Measurements from ENCODE around the gene MEGF11.

Gene MEGF11

DNA sequence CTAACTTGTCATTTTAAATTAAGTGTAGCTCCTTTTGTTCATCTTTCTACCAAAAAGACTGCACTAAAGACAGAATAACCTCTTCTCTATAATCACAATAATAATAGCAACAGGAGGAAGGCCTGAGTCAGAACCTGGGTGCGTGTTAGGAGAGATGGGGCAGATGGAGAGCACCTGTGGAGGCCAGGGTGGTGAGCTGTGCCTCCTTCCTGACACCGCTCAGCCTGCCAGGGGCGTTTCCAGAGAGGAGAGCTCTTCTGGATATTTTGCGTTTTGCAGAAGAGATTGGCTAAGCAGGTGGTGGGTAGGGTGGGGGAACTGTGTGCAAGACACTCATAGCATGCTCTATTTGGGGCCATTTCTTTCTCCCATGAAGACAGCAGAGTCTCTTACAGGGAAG, 83.5 kb downstream of the MEGF11 start:
- DNase-seq (ENCODE audit: low read depth in 2 of 2), result no peak

DNA sequence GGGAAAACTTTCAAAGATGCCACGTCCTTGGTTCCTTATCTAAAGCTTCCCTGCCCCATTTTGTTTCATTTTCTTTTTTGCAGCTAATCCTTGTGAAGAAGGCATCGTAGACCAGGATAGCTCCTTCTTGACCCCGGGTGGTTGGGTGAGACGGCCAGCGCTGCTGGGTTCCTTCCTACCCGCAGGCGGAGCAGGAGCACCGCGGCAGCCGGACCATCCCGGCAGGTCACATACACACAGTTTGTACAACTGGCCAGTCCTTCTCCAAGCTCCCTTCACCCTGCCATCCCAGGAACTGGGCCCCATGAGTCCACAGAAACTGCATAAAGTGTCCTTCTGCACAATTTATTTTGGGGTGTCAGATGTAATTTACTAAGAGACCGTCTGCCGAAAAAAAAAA, 83.9 kb downstream of the MEGF11 start:
- no peak for DNase-seq (ENCODE audit: low read depth in 2 of 2)

DNA sequence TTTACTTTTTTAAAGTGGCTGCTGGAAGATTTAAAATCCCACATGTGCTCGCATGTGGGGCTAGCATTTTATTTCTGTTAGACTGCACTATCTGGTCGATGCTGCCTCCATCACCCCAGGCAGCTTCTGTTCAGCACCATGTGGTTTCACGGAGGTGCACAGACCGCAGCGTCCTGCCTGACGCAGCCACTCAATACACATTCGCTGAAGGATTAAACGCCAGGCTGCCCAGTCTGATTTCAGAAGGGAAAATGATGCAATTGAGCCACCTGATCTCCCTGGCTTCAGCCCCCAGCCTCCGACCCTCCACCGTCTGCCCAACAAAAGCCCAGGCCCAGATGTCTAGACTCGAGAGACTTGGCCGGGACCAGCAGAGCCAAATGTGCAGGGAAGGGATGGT, 84.5 kb downstream of the MEGF11 start:
- no peak for DNase-seq (ENCODE audit: low read depth in 2 of 2)

DNA sequence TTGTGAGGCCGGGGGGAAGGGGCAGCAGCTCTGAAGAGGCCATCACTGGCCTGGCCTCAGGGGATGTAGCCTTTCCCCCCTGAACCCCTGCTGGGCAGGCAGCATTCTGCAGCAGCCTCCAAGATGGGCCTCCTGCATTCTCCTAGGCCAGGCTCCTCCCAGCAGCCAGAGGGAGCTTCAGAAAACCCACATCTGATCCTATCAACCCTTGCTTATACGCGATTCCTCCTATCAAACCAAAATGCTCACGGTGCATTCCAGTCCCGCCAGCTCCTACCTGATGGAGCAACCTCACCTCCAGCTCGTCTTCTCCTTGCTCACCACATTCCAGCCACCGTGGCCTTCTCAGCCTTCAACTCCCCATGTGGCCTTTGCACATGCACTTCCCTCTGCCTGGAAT, 85.7 kb downstream of the MEGF11 start:
- DNase-seq (ENCODE audit: low read depth in 2 of 2), result no peak

DNA sequence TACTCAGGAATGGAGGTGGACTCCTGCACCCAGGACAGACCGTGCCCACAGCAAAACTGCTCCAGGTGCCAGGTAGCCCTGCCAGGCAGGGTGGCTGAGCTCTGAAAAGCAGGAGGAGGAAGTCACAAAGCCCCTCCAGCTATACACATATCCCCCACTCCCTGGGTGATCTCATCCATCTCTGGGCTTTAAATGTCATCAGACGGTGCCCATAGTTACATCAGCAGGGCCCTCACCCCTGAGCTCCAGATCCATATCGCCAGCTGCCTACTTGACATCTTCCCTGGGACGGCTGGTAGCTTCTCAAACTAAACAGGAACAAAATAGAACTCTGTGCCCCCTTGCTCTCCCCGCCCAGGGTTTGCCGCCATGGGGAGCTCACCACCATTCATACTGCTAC, 87.7 kb downstream of the MEGF11 start:
- no peak for DNase-seq (ENCODE audit: low read depth in 2 of 2)

DNA sequence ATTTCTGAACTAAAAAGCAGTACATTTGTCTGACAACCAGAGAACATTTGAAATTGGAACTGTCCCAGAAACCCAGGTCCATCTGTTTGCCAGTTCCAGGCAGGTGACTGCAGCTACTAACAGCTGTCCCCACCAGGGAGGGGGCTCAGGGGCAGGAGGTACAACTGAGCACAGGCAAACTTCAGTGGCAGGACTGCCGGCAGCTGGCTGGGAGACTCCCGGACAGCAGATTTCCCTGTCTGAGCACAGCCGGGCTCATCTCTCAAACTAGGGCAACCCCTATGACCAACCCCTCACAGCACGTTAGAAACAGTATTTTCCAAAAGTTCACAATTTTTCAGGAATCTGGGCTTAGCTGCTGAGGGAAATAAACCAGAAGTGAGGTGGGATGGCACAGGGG, 88.8 kb downstream of the MEGF11 start:
- no peak for DNase-seq (ENCODE audit: low read depth in 2 of 2)

DNA sequence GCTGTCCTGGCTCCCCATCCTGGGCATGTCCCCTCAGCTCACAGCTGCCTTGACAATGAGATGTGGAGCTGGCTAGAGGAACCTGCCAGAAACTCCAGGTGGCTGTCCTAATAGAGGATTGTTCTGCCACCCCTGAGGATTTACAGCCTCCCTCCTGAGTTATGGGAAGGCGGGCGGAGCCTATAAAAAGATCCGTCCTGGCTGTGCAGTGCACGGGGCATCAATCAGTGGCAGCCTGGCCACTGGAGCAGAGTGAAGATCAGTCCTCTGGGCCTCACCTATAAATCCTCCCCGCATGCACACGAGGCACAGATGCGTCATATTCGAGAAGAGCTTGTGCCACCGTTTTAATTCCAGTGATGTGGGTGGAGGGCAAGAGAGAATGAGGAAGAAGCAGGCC, 90.0 kb downstream of the MEGF11 start:
- DNase-seq (ENCODE audit: low read depth in 2 of 2), result no peak

DNA sequence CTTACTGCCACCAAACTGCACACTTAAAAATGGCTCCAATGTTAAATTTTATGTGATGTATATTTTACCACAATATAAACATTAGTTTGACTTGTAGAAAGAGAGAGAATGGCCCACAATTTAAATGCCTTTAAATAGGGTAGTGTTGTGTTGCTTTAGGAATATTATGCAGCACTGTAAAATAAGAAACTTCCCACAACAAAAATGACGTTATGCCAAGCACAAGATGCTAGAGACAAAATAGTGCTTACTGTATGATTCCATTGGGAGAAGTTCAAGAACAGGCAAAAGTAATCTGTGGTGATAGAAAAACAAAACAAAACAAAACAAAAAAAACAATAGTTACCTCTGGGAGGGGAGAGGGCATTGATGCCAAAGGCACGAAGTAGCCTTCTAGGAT, 91.3 kb downstream of the MEGF11 start:
- DNase-seq (ENCODE audit: low read depth in 2 of 2), result no peak

DNA sequence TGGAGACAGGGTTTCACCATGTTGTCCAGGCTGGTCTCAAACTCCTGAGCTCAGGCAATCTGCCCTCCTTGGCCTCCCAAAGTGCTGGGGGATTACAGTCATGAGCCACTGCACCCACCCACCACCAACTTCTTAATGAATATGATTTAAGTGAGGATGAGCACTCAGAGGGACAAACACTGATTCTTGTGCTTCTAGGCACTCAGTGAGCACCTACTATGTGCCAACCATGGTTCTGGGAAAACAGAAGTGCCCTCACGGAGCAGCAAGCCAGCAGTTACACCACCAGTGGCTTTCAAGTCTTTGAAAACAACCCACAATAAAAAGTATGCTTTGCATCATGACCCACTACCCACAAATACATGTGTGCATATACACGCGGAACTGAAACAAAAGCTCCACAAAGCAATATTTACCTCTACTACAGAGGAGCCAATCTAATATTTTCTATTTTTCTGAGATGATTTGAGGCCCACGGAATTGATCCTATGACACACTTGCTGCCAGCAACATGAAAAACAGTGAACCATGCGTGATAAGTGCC, 91.9 kb downstream of the MEGF11 start:
- no peak for DNase-seq (ENCODE audit: low read depth in 2 of 2)

DNA sequence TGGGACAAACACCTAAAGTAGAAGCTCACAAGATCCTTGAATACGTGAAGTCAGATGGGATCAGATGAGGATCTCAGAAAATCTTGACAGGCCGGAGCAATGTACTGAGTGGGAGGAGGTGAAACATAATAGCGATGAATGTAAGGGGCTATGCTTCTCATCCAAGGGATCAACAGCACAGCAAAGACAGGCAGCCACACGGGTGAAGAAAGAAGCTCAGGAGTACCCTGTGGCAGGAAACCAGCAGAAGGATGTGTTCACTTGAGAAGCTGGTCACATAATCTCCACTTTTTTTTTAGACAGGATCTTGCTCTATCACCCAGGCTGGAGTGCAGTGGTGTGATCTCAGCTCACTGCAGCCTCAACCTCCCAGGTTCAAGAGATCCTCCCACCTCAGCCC, 92.4 kb downstream of the MEGF11 start:
- DNase-seq (ENCODE audit: low read depth in 2 of 2), result no peak

DNA sequence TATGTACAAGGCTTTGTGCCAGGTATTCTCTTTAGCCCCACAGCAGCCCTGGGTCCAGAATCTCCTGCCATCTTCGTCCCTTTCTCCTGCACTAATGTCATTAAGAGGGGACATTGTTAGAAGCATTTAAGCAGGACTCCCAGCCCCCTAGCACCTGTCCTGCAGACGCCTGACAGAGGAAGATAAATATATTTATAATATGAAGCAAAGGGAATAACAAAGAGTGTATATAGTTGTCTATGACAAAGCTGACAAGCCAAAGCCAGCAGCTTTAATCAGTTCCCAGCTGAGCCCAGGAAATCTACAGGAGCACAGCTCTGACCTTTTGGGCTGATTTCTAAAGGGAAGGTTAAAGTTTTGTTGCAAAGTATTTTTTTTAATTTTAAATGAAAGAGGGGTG, 96.0 kb downstream of the MEGF11 start:
- DNase-seq (ENCODE audit: low read depth in 2 of 2), result no peak

DNA sequence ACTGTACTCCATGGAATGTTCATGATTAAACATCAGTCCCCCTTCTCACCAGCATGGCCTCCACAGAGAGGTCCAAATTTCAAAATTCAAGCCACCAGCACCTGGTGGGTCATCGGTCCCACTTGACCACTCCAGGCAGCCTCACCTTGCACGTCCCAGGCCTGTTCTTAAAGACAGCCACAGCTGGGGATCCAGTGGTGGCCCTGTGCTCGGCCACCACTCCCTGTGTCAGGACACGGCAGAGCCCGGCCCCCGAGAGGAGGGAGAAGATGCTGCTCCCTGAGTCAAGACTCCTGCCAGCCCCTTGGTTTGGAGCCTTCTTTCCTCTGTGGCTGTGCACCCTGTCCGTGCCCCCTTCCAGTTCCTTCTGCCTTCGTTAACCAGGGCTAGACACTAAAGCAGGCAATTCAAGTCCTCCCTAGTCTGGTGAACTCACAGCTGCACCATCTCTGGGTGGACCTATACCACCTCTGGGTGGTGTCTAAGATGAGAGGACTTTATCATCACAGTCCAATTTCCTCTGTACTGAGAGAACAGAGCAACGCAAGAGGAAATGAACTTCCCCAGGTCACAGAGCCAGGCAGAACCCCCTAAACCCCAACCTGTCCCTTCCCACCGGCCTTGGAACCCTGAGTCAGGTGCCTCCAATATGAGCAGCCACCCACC, 97.1 kb downstream of the MEGF11 start:
- DNase-seq (ENCODE audit: low read depth in 2 of 2), result no peak

DNA sequence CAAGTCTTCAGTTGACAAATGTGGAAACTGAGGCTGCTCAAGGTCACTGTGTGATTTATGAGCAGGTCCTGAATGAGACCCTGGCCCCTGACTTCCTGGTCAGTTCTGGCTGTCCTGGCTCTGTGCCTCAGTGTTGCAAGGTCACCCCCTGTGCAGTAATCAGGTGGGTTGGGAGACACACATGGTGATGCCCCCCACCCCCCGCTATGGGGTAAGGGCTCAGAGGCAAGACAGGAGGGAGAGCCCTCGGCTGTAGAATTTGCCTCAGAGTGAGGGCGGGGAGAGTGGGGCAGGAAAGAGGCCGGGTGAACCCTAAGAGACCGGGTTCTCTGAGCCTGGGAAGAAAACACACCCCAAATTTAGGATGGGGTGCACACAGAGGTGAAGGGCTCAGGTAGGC, 98.5 kb downstream of the MEGF11 start:
- DNase-seq (ENCODE audit: low read depth in 2 of 2), result no peak

DNA sequence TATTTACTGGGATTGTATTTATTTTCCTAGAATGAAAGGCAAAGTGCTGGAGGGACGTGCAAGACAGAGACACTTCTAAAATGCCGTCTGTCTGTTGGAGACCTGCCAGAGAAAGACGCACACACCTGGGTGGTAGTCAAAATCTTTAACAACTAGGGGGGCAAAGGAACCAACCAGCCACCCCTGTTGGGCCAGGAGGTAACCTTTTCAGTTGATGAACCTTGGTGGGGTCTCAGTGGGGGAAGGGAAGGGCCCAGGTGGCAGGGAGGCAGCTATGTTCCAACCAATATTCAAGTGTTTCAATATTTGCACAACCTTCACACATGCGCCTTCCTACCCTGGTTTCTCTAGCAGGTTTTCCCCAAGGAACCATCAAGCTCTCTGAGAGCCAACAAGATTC, 99.0 kb downstream of the MEGF11 start:
- DNase-seq (ENCODE audit: low read depth in 2 of 2), result no peak

DNA sequence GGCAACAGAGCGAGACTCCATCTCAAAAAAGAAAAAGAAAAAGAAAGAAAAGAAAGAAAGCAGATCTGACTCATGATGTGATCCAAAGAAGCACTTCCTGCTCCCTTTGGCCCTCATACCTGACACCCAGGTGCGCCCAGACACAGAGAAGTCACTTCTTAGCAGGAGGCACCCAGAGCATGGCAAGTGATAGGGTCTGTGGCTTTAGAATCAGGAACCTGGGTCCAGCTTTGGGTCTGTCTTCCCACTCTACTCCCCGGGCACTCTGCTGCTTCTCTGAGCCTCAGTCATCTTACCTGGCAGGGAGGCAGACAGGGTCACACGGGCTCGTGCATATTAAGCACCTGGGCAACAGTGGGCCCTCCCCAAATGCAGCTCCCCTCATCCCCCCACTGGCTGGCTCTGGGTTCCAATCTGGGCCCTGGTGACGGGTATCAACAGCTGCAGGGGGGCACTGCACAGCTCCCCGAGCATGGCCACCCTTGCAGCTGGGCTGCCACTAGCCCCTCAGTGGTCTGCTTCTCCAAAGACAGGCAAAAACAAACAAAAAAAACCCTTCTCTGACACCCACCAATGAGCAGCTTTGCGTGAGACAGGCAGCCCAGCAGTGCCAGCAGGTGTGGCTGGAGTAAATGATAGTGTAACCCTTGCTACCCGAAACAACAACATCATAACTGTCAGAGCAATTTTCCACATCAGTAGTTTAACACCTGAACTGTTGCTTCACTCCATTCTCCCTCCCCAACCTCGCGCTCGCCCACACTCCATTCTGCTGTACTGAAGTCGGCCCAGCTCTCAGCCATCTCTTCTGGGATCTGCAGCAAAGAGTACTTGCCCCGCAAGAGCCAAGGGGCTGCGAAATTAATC, 99.8 kb downstream of the MEGF11 start:
- DNase-seq (ENCODE audit: low read depth in 2 of 2), result no peak

DNA sequence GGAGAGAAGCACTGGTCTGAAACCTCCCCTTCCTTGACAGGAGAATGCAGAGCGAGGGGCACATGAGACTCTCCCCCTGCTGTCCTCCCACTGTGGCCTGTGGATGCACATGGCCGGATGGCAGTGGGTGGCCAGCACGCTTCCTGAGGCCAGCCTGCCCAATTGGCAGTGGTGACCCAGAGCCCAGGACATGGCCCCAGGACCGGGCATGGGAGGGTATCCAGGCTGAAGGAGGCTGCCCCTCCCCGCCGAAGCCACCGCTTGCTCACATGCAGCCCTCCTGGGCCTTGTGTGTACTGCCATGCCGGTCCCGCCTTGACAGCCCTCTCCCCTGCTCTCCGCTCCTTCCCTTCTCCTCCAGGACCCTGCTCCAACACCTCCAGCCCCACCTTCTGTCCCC, 100.9 kb downstream of the MEGF11 start:
- DNase-seq (ENCODE audit: low read depth in 2 of 2), result no peak

DNA sequence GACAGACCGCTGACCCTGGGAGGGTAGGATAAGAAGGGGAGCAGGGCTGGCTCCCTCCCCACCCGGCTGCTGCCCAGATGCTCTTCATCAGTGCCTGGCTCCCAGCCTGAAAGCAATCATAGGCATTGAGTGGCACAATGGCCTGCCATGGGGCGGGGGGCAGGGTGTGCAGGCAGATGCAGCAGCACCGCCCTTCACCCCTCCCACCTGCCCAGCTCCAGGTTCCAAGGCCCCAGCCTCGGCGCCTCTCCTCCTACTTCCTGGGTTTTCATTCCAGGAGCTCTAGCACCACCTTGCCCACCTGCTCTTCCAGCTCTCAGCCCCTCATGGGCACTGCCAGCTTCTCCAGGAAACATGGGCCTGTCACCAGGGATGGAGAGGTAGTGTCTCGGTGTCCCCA, 101.7 kb downstream of the MEGF11 start:
- no peak for DNase-seq (ENCODE audit: low read depth in 2 of 2)

DNA sequence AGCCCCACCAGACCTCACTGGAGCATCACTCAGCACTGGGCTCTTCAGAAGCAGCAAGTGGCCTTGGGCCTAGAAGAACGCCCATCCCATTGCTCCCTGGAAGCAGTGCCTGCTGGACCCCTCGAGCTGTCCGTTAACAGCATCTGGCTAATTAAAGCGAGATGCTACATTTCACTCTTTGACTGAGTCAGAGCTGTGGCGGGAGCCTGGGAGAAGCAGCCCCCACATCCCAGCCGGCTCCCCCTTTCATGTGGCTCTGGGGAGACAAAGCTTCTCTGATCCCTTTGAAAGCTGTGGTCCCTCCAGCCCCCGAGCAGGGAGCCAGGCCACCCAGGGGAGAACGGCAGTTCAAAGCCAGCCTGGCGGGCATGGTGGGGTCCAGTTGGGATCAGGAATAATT, 103.7 kb downstream of the MEGF11 start:
- no peak for DNase-seq (ENCODE audit: low read depth in 2 of 2)

DNA sequence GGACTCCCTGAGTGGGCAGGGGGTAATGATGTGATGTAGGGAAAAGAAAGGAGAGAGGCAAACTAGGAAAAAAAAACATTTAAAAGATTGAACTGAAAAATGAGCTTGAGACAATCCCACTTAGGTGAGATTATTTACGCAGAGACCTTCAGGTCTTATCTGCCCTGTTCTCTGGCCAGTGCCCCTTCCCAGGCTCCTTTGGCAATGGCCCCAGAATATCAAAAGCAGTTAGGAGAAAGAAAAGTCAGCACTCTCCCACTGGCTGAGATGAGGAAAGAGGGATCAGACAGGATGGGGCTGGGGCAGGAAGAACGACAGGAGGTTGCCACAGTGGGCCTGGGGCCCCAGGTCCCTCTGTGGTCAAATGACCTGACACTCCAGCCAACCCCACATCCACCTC, 105.4 kb downstream of the MEGF11 start:
- no peak for DNase-seq (ENCODE audit: low read depth in 2 of 2)

DNA sequence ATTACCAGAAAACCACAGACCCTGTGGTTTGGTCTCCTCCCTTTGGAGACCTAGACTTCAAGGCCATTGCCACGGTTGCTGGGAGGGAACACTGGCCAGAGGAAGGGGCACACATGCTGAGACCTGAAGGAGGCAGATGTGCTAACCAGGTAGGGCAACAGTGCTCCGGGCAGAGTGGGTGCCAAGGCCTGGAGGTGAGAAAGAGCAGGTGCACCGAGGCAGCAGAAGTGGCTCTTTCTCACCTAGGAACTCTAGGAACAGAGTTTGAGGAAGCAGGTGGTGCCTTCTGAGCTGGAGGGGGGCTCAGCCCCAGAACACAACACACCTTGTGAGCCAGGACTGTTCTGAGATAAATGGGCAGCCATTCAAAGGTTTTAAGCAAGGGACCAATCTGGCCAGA, 106.1 kb downstream of the MEGF11 start:
- no peak for DNase-seq (ENCODE audit: low read depth in 2 of 2)

DNA sequence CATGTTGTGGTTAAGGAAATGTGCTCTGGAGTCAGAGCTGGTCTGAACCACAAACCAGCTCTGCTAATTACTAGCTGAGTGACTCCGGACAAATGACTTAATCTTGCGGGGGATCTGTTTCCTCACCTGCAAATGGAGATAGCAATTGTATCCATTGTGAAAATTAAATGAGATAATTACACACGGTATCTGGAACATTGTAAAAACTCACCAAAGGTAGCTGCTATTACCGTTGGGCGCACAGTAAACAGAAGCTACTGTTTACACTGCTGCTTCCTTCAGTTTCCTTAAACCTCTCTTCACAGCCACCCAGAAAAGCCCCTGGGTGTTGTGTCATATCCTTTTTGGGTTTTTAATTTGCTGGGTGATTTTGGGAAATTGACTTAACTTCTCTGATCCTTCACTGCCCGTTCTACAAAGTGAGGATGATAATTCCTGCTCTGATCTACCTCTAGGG, 107.8 kb downstream of the MEGF11 start:
- no peak for DNase-seq (ENCODE audit: low read depth in 2 of 2)

DNA sequence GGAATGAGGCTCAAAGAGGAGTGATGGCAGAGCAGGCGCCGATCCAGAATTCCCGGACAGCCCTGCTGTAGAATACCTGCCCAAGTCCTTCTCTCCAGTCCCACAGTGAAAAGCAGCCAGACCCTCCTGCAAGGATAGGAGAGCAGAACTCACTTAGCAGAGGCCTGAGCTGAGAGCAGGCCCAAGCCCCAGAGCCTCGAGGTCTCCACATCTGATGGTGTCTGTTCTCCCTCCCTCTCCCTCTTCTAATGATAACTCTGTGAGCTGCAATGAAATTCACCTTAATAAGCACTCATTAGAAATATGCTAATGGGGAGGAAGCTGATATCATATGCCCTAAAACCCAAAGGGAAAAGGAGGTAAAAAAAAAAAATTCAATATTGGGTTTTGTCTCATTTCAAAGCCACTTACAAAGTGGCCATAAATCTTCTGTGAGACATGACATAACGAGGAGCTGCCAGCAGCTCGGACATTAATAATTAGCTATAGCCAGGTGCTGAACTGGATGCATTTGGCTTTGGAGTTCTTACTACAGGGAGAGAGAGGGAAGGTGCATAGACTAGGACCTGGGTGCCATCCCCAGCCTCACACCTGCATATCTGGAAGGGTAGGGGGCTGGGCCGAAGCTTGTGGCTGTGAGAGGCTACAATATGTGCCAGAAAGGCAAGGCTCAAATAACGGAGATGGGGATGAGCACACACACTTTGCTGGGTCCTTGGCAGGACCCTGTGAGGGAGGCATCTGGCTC, 108.4 kb downstream of the MEGF11 start:
- DNase-seq (ENCODE audit: low read depth in 2 of 2), result no peak
